H1 (cell line): Measurements from ENCODE around the gene PSMB5. TPM values are rescaled to one million over a fixed set of nuclear protein-coding genes. Genes with fewer than 3 reads are reported as not detected.

Experiments
- CTCF ChIA-PET: fragments of 300-600 bp; sonication (Branson Sonifier 250); formaldehyde crosslinking; loops from one replicate; lab custom pipeline; 2021; ENCODE audit not compliant: partially characterized antibody; lab: Charles Lee
- POLR2A ChIA-PET: fragments of 300-600 bp; sonication (Branson Sonifier 250); formaldehyde crosslinking; loops from one replicate; lab custom pipeline; 2021; ENCODE audit warnings: inconsistent platforms; ENCODE audit not compliant: partially characterized antibody; lab: Charles Lee
- DNase-seq, 2 experiments: peaks; one replicate each; pipeline versions ENCODE4 v3.0.0 to v3.0.0-alpha.2; 2010 to 2022; ENCODE audit warnings: low spot score in 2 of 2, low read depth in 1 of 2, mixed read lengths in 1 of 2
- FAIRE-seq: peaks from 2 replicates; lab custom pipeline; 2011; peaks lifted over from hg19 to GRCh38; lab: Jason Lieb, UNC
- H2AFZ ChIP-seq: 2 replicates; pipeline ENCODE4 v1.8.1; 2012; ENCODE audit warnings: low read length, inconsistent platforms
- H2AK5ac ChIP-seq: 2 replicates; pipeline ENCODE4 v1.6.1; 2013; ENCODE audit warnings: low read depth, low read length
- H2BK120ac ChIP-seq: replicated peaks from 2 replicates; pipeline ENCODE3; 2013; ENCODE audit warnings: low read depth, low read length, inconsistent platforms
- H2BK12ac ChIP-seq: 2 replicates; pipeline ENCODE4 v1.6.1; 2013; ENCODE audit warnings: low read depth, low read length
- H2BK15ac ChIP-seq: 2 replicates; pipeline ENCODE4 v1.6.1; 2013; ENCODE audit warnings: low read length
- H2BK20ac ChIP-seq: 2 replicates; pipeline ENCODE4 v1.6.1; 2013; ENCODE audit warnings: low read length
- H2BK5ac ChIP-seq: 2 replicates; pipeline ENCODE4 v1.6.1; 2013; ENCODE audit warnings: low read depth, low read length
- H3K14ac ChIP-seq: 2 replicates; pipeline ENCODE4 v1.6.1; 2013; ENCODE audit warnings: inconsistent platforms; ENCODE audit not compliant: insufficient read length
- H3K18ac ChIP-seq: 2 replicates; pipeline ENCODE4 v1.6.1; 2013; ENCODE audit warnings: low read length; ENCODE audit errors: extremely low read depth
- H3K23ac ChIP-seq: 2 replicates; pipeline ENCODE4 v1.6.1; 2013; ENCODE audit warnings: inconsistent platforms; ENCODE audit not compliant: insufficient read length
- H3K23me2 ChIP-seq: 2 replicates; pipeline ENCODE4 v1.6.1; 2013; ENCODE audit warnings: low read depth, low read length
- H3K27ac ChIP-seq: 2 replicates; pipeline ENCODE4 v1.6.1; 2011; ENCODE audit warnings: low read depth, low read length, inconsistent platforms
- H3K27me3 ChIP-seq, 4 experiments: replicated peaks in 1 of 4; 1 replicate in 1 of 4; 2 replicates in 3 of 4; pipeline versions ENCODE4 v1.6.1 to v1.8.1; 2011 to 2013; ENCODE audit warnings: low read length in 3 of 4, mild to moderate bottlenecking in 3 of 4, inconsistent platforms in 2 of 4, mixed read lengths in 2 of 4, moderate library complexity in 1 of 4; ENCODE audit not compliant: control insufficient read depth in 3 of 4, insufficient read depth in 3 of 4; ENCODE audit errors: extremely low read depth in 1 of 4
- H3K36me3 ChIP-seq, 4 experiments: 2 replicates each; pipeline versions ENCODE4 v1.6.1 to v1.8.1; 2011 to 2013; ENCODE audit warnings: mild to moderate bottlenecking in 4 of 4, low read length in 3 of 4, moderate library complexity in 2 of 4, control low read depth in 1 of 4, inconsistent platforms in 1 of 4; ENCODE audit not compliant: insufficient read depth in 4 of 4, control insufficient read depth in 2 of 4
- H3K4ac ChIP-seq: replicated peaks from 2 replicates; pipeline ENCODE3; 2013; ENCODE audit warnings: low read length, low read depth, mixed read lengths, inconsistent platforms; ENCODE audit not compliant: insufficient read length
- H3K4me1 ChIP-seq, 4 experiments: replicated peaks in 1 of 4; 1 replicate in 1 of 4; 2 replicates in 3 of 4; pipeline versions ENCODE4 v1.6.1 to v1.8.1; 2011 to 2013; ENCODE audit warnings: low read length in 3 of 4, inconsistent platforms in 2 of 4, mixed read lengths in 1 of 4; ENCODE audit not compliant: insufficient read depth in 4 of 4, control insufficient read depth in 3 of 4
- H3K4me2 ChIP-seq, 2 experiments: 2 replicates each; pipeline versions ENCODE4 v1.6.1 to v1.8.1; 2011 to 2013; ENCODE audit warnings: low read depth in 2 of 2, low read length in 2 of 2, control low read depth in 1 of 2, inconsistent platforms in 1 of 2, mild to moderate bottlenecking in 1 of 2; ENCODE audit not compliant: insufficient read depth in 1 of 2
- H3K4me3 ChIP-seq, 4 experiments: fragments of 200-600, 300-600 bp in 1 of 4; sonication (generic), shearing (Covaris generic), sonication (Bioruptor Twin) in 1 of 4; 2 replicates each; pipeline versions ENCODE4 v1.5.1 to v1.8.1; 2011 to 2016; ENCODE audit warnings: low read length in 4 of 4, low read depth in 3 of 4, control low read depth in 2 of 4, inconsistent platforms in 2 of 4, mild to moderate bottlenecking in 2 of 4, mixed read lengths in 1 of 4, moderate library complexity in 1 of 4; ENCODE audit not compliant: insufficient read depth in 2 of 4; ENCODE audit errors: extremely low read depth in 1 of 4
- H3K56ac ChIP-seq: replicated peaks from 2 replicates; pipeline ENCODE3; 2013; ENCODE audit warnings: low read depth, mild to moderate bottlenecking, mixed read lengths, low read length, inconsistent platforms; ENCODE audit not compliant: insufficient read length
- H3K79me1 ChIP-seq: 2 replicates; pipeline ENCODE4 v1.6.1; 2013; ENCODE audit warnings: low read depth, low read length, control low read depth
- H3K79me2 ChIP-seq, 2 experiments: 2 replicates each; pipeline versions ENCODE4 v1.6.1 to v1.8.1; 2012 to 2013; ENCODE audit warnings: low read length in 2 of 2, mild to moderate bottlenecking in 2 of 2, inconsistent platforms in 1 of 2; ENCODE audit not compliant: insufficient read depth in 2 of 2, control insufficient read depth in 1 of 2
- H3K9ac ChIP-seq, 4 experiments: replicated peaks in 1 of 4; 1 replicate in 1 of 4; 2 replicates in 3 of 4; pipeline versions ENCODE4 v1.6.1 to v1.8.1; 2011 to 2013; ENCODE audit warnings: low read depth in 3 of 4, low read length in 3 of 4, control low read depth in 2 of 4, mild to moderate bottlenecking in 2 of 4, moderate library complexity in 2 of 4, inconsistent platforms in 1 of 4; ENCODE audit errors: extremely low read depth in 1 of 4
- H3K9me3 ChIP-seq, 2 experiments: 2 replicates each; pipeline versions ENCODE4 v1.6.1 to v1.8.1; 2012 to 2013; ENCODE audit warnings: mild to moderate bottlenecking in 2 of 2, moderate library complexity in 2 of 2, control low read depth in 1 of 2, inconsistent platforms in 1 of 2, low read depth in 1 of 2, low read length in 1 of 2, mixed read lengths in 1 of 2; ENCODE audit not compliant: insufficient read depth in 2 of 2
- H4K20me1 ChIP-seq, 2 experiments: replicated peaks in 1 of 2; 2 replicates each; pipeline versions ENCODE3 to v1.8.1; 2011 to 2013; ENCODE audit warnings: inconsistent platforms in 2 of 2, low read length in 2 of 2, mild to moderate bottlenecking in 1 of 2; ENCODE audit not compliant: insufficient read depth in 2 of 2, control insufficient read depth in 1 of 2
- H4K5ac ChIP-seq: 2 replicates; pipeline ENCODE4 v1.6.1; 2013; ENCODE audit warnings: low read length, low read depth, mixed read lengths, inconsistent platforms; ENCODE audit not compliant: insufficient read length
- H4K8ac ChIP-seq: 2 replicates; pipeline ENCODE4 v1.8.0; 2013; ENCODE audit warnings: mild to moderate bottlenecking, moderate library complexity, low read length, inconsistent platforms; ENCODE audit not compliant: insufficient read depth; ENCODE audit errors: extremely low read depth
- H4K91ac ChIP-seq: replicated peaks from 2 replicates; pipeline ENCODE3; 2013; ENCODE audit warnings: low read length, mixed read lengths, inconsistent platforms; ENCODE audit not compliant: insufficient read length
- CTBP2 ChIP-seq: IDR thresholded peaks from 2 replicates; pipeline ENCODE4 v1.7.0; 2011; ENCODE audit warnings: borderline replicate concordance, mild to moderate bottlenecking, moderate library complexity, mixed read lengths, low read length; ENCODE audit not compliant: insufficient read depth, insufficient read length
- CTCF ChIP-seq, 3 experiments: IDR thresholded peaks; 1 replicate in 2 of 3; 2 replicates in 1 of 3; pipeline versions ENCODE4 v1.5.1 to v1.6.1; 2011; ENCODE audit warnings: low read length in 3 of 3, mild to moderate bottlenecking in 3 of 3, inconsistent platforms in 2 of 3, low read depth in 1 of 3, moderate library complexity in 1 of 3; ENCODE audit not compliant: insufficient read depth in 1 of 3; ENCODE audit errors: control extremely low read depth in 1 of 3
- EP300 ChIP-seq, 2 experiments: IDR thresholded peaks; 1 replicate in 1 of 2; 2 replicates in 1 of 2; pipeline ENCODE4 v1.6.1; 2011 to 2012; ENCODE audit warnings: low read depth in 2 of 2, low read length in 2 of 2, mild to moderate bottlenecking in 2 of 2, borderline replicate concordance in 1 of 2, inconsistent platforms in 1 of 2, moderate library complexity in 1 of 2
- RAD21 ChIP-seq, 2 experiments: IDR thresholded peaks in 1 of 2; conservative IDR thresholded peaks in 1 of 2; 2 replicates each; pipeline ENCODE4 v1.6.1; 2011; ENCODE audit warnings: low read depth in 2 of 2, low read length in 2 of 2, improper control_type of control experiment in 1 of 2, inconsistent platforms in 1 of 2, mild to moderate bottlenecking in 1 of 2, moderate library complexity in 1 of 2
- SIN3A ChIP-seq, 2 experiments: IDR thresholded peaks in 1 of 2; conservative IDR thresholded peaks in 1 of 2; 2 replicates each; pipeline ENCODE4 v1.6.1; 2011 to 2012; ENCODE audit warnings: low read length in 2 of 2, improper control_type of control experiment in 1 of 2, low read depth in 1 of 2, mild to moderate bottlenecking in 1 of 2
- SUZ12 ChIP-seq: fragments of 200-600 bp; sonication (generic); IDR thresholded peaks from 2 replicates; pipeline ENCODE4 v1.6.1; 2012; ENCODE audit warnings: mild to moderate bottlenecking, inconsistent platforms, low read length, moderate library complexity, mixed read lengths
- TAF1 ChIP-seq: IDR thresholded peaks from 2 replicates; pipeline ENCODE4 v1.6.1; 2011; ENCODE audit warnings: mild to moderate bottlenecking, low read depth, low read length
- WGBS, 2 experiments: shearing (Covaris generic) in 1 of 2; methylation state at CpG; one replicate each; pipeline versions ENCODE4 v1.1.6 to v1.1.7; 2013 to 2015; ENCODE audit warnings: low lambda C conversion rate in 2 of 2, mixed read lengths in 2 of 2, inconsistent platforms in 1 of 2, low coverage in 1 of 2, missing lambda C conversion rate in 1 of 2; ENCODE audit not compliant: insufficient replicate concordance in 2 of 2, insufficient coverage in 1 of 2, insufficient read length in 1 of 2; ENCODE audit errors: extremely low coverage in 1 of 2, missing lambda C conversion rate in 1 of 2; 5-methylcytosine and 5-hydroxymethylcytosine counted together
- polyA plus RNA-seq, 7 experiments: library from polyadenylated mRNA; depleted of rRNA in 3 of 7; stranded (reverse) in 5 of 7; unstranded in 2 of 7; fragments of >200 nt in 5 of 7; fragments of 200-250 nt in 2 of 7; gene quantifications; 1 replicate in 5 of 7; 2 replicates in 1 of 7; 4 replicates in 1 of 7; pipeline versions ENCODE4 v1.2.1 to v1.2.3, GENCODE V29; 2011 to 2013; ENCODE audit warnings: missing spikeins in 2 of 7, mixed read lengths in 2 of 7
- total RNA-seq: library from RNA; stranded (reverse); fragmentation: NEBNext Ultra II Directional; extraction: Animal tissue kit (Norgen Biotek cat#: 25700); gene quantifications from 2 replicates; pipeline ENCODE4 v1.2.1, GENCODE V29; 2021

Gene PSMB5
- total and polyA plus RNA-seq, 2 of the 8 experiments (the other 6 are each of a cell fraction or from before 2014, with no cell fraction given): 254 to 510 TPM

- Histone ChIP-seq H3K4me1 (peaks cover 0 to 7% (median 0%) of the 10 kb centered on the region in 4 experiments; a peak in 1 of 7 replicates), H2BK5ac (no peak within 1 kb of the TSS), H2AK5ac (no peak within 1 kb of the TSS), H4K91ac (no peak within 1 kb of the TSS), H2BK12ac (no peak within 1 kb of the TSS), H3K79me1 (no peaks in the 10 kb centered on the region; the same call in 1 of the 2 replicates), H3K4me3 (no peak within 1 kb of the TSS), H2BK20ac (no peak within 1 kb of the TSS), H2AFZ (no peak within 1 kb of the TSS), H3K18ac (no peak within 1 kb of the TSS), H3K9ac (no peak within 1 kb of the TSS), H3K23me2 (no peaks in the 10 kb centered on the region), H3K36me3 (no peaks in the 10 kb centered on the region), H4K8ac (no peak within 1 kb of the TSS), H2BK120ac (no peak within 1 kb of the TSS), H3K9me3 (no peaks in the 10 kb centered on the region), H4K20me1 (no peaks in the 10 kb centered on the region), H2BK15ac (no peak within 1 kb of the TSS), H3K27ac (no peak within 1 kb of the TSS), H3K23ac (no peak within 1 kb of the TSS), H3K14ac (no peak within 1 kb of the TSS), H3K27me3 (no peaks in the 10 kb centered on the region), H3K56ac (no peak within 1 kb of the TSS), H3K79me2 (no peaks in the 10 kb centered on the region), H4K5ac (no peak within 1 kb of the TSS), H3K4ac (no peak within 1 kb of the TSS), H3K4me2 (no peak within 1 kb of the TSS)
- no peak for DNase-seq
- ChIA-PET POLR2A (interaction anchor here (0.8 to 2.8 kb wide), 12 partner anchors 11 to 113 kb away, joined by 3 to 7 read pairs (median 4); partner anchors contain the start of gene PRMT5), CTCF (interaction anchor here (0.6 to 29.2 kb wide), 23 partner anchors 9 to 113 kb away, joined by 3 to 785 read pairs (median 4); partner anchors contain the start of genes AJUBA, HAUS4 and PRMT5)
- FAIRE-seq: no peak
- TF ChIP-seq TAF1: no peak
- TF ChIP-seq SIN3A (conservative IDR thresholded peaks at IDR 0.05 in 1 of 2, IDR thresholded peaks at IDR 0.05 in 1 of 2; ENCODE audit: low read depth in 1 of 2, low read length in 2 of 2): no peak
- peak in 2 of 3 experiments; percentile 5 to 20; a peak in 2 of 4 replicates for TF ChIP-seq CTCF (IDR thresholded peaks at IDR 0.05; ENCODE audit: control extremely low read depth in 1 of 3, insufficient read depth in 1 of 3, low read depth in 1 of 3, low read length in 3 of 3)
- no peak for TF ChIP-seq EP300 (IDR thresholded peaks at IDR 0.05; ENCODE audit: borderline replicate concordance in 1 of 2, low read depth in 2 of 2, low read length in 2 of 2)
- TF ChIP-seq CTBP2: no peak
- 0 out of 4 replicates have a peak, but pooled peaks of 1 of the 2 experiments have one; percentile 6 for TF ChIP-seq RAD21 (IDR thresholded peaks at IDR 0.05 in 1 of 2, conservative IDR thresholded peaks at IDR 0.05 in 1 of 2; ENCODE audit: low read depth in 2 of 2, low read length in 2 of 2)
- no peak for TF ChIP-seq SUZ12
- 89% methylated on average over 36 of the region's 36 CpGs; no CpG with 5 or more reads in 1 of the 2 experiments for WGBS, 2 experiments
These were observed 7.7 kb upstream of the PSMB5 start, which contains the start of gene PSMB11 for GRCh38 chr14:23042162-23042965. Gene PSMB11, plus strand, starts transcription at chr14:23042212. Its CDS starts 14 bp downstream, at chr14:23042226.
